HG02943 (cell line): Measurements from ENCODE around the gene CA9.
A peak's percentile ranks its signal among the peaks of the same experiment; 100 is the strongest.
"Not testable (repeated sequence)": the region's sequence is repeated elsewhere in the genome, so short reads cannot be mapped to it uniquely, and the experiment has no call there.

ENCODE experiments used
- ATAC-seq: cut with Tn5 transposase; IDR thresholded peaks from one replicate; pipeline ENCODE4 v1.9.1; 2021; ENCODE audit warnings: mild to moderate bottlenecking, low read depth, moderate library complexity; ENCODE audit not compliant: unreplicated experiment

CA9 gene

DNA sequence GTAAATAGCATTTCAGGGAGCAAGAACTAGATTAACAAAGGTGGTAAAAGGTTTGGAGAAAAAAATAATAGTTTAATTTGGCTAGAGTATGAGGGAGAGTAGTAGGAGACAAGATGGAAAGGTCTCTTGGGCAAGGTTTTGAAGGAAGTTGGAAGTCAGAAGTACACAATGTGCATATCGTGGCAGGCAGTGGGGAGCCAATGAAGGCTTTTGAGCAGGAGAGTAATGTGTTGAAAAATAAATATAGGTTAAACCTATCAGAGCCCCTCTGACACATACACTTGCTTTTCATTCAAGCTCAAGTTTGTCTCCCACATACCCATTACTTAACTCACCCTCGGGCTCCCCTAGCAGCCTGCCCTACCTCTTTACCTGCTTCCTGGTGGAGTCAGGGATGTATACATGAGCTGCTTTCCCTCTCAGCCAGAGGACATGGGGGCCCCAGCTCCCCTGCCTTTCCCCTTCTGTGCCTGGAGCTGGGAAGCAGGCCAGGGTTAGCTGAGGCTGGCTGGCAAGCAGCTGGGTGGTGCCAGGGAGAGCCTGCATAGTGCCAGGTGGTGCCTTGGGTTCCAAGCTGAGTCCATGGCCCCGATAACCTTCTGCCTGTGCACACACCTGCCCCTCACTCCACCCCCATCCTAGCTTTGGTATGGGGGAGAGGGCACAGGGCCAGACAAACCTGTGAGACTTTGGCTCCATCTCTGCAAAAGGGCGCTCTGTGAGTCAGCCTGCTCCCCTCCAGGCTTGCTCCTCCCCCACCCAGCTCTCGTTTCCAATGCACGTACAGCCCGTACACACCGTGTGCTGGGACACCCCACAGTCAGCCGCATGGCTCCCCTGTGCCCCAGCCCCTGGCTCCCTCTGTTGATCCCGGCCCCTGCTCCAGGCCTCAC is at the start of gene CA9:
Gene CA9 (plus strand): TSS at position 797 of the 893 bp plus-strand sequence. CDS start 32 bp downstream, at position 829.
- no peak for ATAC-seq

GRCh38 chr9:35627575-35627974 is 46.2 kb upstream of the CA9 start:
- no peak for ATAC-seq

GRCh38 chr9:35628389-35628991 is 45.2 kb upstream of the CA9 start:
- ATAC-seq, result no peak

GRCh38 chr9:35629597-35629996 is 44.1 kb upstream of the CA9 start:
- ATAC-seq, result no peak

DNA sequence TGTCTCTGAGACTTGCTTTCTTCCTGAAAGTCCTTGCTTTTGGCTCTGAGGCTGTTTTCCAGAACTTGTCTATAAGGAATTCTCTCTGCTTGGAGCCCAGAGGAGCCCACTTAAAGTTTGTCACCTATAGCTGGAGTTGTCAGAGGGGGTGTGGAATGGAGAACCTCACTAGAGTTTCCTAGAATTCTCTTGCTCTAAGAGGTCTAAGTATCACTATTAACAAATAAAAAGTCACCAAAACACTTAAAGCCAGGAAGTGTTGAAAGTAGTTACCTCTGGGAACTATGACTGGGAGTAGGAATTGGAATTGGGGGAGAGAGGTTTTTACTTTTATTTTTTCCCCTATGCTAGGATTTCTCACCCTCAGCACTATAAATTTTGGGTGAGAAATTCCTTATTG is 38.0 kb upstream of the CA9 start:
- ATAC-seq, result no peak

GRCh38 chr9:35636135-35636876 is 37.4 kb upstream of the CA9 start:
- ATAC-seq, result no peak

DNA sequence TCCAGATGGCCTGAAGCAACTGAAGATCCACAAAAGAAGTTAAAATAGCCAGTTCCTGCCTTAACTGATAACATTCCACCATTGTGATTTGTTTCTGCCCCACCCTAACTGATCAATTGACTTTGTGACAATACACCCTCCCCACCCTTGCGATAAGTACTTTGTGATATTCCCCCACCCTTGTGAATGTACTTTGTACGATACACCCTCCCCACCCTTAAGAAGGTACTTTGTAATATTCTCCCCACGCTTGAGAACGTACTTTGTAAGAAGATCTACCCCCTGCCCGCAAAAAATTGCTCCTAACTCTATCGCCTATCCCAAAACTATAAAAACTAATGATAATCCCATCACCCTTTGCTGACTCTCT is 36.9 kb upstream of the CA9 start:
- ATAC-seq, result not testable (repeated sequence)

DNA sequence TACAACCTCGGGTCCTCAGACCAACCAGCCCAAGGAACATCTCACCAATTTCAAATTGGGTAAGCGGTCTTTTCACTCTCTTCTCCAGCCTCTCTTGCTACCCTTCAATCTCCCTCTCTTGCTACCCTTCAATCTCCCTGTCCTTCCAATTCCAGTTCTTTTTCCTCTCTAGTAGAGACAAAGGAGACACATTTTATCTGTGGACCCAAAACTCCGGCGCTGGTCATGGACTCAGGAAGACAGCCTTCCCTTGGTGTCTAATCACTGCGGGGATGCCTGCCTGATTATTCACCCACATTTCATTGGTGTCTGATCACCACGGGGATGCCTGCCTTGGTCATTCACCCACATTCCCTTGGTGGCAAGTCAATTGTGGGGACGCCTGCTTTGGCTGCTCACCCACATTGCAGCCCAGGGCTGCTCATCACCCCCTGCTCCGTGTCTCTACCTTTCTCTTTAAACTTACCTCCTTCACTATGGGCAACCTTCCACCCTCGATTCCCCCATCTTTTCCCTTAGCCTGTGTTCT is 36.2 kb upstream of the CA9 start:
- ATAC-seq, result not testable (repeated sequence)

GRCh38 chr9:35638751-35639150 is 35.0 kb upstream of the CA9 start:
- not testable (repeated sequence) for ATAC-seq

DNA sequence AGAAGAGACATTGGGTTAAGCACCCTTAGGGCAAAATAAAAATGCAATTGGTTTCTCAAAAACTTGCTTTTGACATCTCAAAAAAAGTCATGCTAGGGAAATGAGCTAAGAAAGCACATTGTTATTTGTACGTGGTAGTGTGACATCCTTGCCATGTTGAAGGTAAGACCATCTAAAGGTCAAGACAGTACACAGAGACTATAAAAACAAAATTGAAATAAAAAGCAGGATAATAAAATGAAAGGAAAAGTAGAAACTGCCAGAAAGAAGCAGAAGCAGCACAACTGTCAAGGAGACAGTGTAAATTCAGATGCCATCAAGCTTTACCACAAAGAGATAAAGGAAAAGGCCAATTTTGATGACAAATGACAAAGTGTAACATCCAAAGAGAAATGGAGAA is 34.5 kb upstream of the CA9 start:
- ATAC-seq, result not testable (repeated sequence)

GRCh38 chr9:35639631-35640030 is 34.1 kb upstream of the CA9 start:
- ATAC-seq, result no peak

DNA sequence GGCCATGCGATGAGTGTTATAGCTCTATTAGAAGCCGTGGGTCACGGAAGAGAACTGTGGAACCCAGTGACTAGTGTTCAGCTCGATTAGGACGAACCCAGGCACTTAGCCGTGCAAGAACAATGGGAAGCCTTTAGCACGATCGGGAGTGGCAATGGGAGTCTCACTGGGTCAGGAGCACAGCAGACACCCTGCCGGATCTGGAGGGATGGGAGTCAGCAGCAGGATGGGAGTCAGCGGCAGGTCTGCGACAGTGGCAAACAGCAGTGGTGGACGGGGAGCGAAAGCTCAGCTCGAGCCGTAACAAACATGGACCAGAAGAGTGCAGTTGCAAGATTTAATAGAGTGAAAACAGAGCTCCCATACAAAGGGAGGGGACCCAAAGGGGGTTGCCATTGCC is 33.3 kb upstream of the CA9 start:
- ATAC-seq, result not testable (repeated sequence)

GRCh38 chr9:35641478-35641877 is 32.2 kb upstream of the CA9 start:
- not testable (repeated sequence) for ATAC-seq

DNA sequence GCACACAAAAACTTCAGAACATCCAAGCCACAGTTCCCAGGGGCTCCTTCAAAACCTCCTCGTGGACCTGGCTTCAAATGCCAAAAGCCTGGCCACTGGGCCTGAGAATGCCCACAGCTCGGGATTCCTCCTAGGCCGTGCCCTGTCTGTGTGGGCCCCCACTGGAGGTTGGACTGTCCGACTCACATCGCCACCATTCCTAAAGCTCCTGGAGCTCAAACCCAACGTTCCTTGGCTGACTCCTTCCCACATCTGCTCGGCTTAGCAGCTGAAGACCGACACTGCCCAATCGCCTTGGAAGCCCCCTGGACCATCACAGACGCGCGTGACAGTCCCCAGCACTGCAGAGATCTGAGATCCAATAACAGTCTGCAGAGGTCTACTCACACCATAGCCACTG is 30.7 kb upstream of the CA9 start:
- no peak for ATAC-seq

GRCh38 chr9:35645736-35646135 is 28.0 kb upstream of the CA9 start:
- not testable (repeated sequence) for ATAC-seq

- no peak for ATAC-seq
These were observed 27.6 kb upstream of the CA9 start for GRCh38 chr9:35646153-35646532.

DNA sequence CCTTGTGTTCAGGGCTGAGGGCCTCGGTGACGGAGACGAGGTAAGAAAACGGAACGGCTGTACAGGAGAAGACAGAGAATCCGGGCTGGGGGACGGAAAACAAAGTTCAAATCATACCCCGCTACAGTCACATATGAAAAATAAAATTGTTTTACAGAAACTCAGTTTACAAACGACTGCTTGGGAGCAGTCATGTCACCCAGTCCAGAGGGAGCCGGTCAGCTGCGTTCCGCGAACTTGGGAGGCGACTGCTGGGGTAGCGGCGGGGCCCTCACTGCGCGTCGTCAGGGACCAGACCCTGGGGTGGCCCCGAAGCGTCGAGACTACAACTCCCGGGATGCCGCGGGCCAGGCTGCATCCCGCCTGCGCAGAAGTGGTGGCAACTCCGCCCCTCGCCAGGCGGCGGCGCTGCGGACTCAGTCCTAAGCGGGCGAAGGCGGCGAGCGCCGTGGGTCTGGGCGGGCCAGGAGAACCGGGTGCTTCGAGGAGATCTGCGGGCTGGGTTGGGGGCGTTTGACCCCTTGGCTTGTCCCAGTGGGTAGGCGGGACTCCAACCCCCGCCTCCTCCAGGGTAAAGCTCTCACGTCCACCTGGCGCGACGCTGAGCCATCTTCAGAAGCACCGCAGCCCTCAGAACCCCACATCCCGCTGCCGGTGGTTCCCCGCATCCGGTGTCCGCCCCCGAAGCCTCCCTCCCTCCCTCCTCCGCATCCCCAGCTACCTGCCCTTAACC is 27.0 kb upstream of the CA9 start:
- ATAC-seq, result peak; percentile 79

GRCh38 chr9:35649431-35650340 is 24.0 kb upstream of the CA9 start:
- no peak for ATAC-seq
